RWPE1 (cell line): ENCODE results near the gene KCNH1.

ENCODE experiments used
- CTCF ChIA-PET: fragments of 350-600 bp; sonication (Branson Sonifier 250); formaldehyde crosslinking; extraction: SDS; loops from one replicate; lab custom pipeline; 2021; lab: Yijun Ruan, JAX
- POLR2A ChIA-PET: fragments of 400-600 bp; formaldehyde crosslinking; extraction: SDS; loops from one replicate; lab custom pipeline; 2020; ENCODE audit warnings: antibody characterized with exemption; ENCODE audit not compliant: low non-redundant PET; lab: Yijun Ruan, JAX
- DNase-seq: peaks from one replicate; pipeline ENCODE4 v3.0.0; 2012; ENCODE audit warnings: low spot score
- H3K27ac ChIP-seq: fragments of 450-650 bp; 2 replicates; pipeline ENCODE4 v1.5.1; 2017
- TF ChIP-seq, protein P1 (sequence below): fragments of 450-650 bp; conservative IDR thresholded peaks from 2 replicates; pipeline ENCODE4 v1.5.1; 2017; ENCODE audit warnings: low read depth, mild to moderate bottlenecking

The KCNH1 gene

DNA sequence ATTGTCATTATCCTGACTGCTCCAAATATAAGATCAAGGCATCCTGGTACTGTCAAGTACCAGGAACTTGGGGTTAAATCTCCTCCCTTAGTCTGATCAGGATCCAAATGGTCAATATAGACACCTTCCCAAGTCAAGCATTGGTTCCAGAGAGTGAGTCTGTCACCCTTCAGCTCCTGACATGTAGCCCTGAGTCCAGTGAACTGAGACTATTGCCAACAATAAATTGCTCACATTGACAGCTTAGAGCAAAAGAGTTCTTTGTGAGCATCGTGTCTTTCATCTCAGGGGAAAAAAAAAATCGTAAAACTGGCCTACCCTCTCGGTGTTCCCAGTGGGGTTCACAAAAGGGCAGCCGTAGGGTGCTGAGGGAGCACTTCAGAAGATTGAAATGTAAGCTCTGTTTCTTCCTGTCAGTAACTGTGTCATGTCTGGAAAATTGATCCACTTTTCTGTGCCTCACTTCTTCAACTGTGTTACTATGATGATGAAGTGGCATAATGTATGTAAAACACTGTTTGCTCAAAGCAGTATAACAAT lies 228.5 kb downstream of the KCNH1 start:
- H3K27ac ChIP-seq: no peak overlapping the region
- no peak for DNase-seq
- POLR2A ChIA-PET: no interaction called here
- TF ChIP-seq, protein P1, sequence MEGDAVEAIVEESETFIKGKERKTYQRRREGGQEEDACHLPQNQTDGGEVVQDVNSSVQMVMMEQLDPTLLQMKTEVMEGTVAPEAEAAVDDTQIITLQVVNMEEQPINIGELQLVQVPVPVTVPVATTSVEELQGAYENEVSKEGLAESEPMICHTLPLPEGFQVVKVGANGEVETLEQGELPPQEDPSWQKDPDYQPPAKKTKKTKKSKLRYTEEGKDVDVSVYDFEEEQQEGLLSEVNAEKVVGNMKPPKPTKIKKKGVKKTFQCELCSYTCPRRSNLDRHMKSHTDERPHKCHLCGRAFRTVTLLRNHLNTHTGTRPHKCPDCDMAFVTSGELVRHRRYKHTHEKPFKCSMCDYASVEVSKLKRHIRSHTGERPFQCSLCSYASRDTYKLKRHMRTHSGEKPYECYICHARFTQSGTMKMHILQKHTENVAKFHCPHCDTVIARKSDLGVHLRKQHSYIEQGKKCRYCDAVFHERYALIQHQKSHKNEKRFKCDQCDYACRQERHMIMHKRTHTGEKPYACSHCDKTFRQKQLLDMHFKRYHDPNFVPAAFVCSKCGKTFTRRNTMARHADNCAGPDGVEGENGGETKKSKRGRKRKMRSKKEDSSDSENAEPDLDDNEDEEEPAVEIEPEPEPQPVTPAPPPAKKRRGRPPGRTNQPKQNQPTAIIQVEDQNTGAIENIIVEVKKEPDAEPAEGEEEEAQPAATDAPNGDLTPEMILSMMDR: no peak
- CTCF ChIA-PET: no interaction called here

DNA sequence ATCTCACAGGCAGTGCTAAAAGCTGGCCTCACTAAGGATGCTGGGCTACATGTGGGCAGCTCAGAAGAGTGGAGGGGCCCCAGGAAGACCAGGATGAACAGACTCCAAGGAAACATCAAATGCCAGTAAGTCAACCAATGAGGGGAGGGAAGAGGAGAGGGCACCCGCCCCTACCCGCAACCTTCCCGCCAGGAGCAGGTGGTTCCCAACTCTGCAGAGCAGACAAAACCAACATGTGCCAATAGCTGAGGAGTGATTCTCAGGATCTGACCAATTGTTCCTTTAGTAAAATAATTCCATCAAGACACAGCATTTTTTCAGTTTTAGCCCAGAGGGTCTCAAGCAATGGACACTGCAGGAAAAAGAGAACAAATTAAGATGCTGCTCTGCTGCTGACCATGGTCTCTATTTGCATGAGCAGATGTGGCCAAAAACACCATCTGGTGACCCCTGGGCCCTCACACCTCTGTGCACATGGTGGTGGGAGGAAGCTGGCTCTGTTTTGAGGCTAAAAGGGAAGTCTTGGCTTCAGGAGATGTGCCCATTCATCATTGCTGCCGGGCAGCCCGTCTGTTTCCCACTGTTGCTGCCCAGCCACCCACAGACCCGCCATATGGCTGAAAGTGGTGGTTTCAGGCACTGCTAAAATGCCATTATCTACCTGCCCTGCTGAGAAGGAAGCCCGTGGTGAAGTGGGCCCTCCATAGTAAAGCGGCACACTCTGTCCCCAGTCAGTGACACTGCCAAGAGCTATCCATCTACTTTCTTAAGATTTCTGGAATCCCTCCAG lies 231.8 kb downstream of the KCNH1 start:
- TF ChIP-seq, protein P1: no peak
- CTCF ChIA-PET: no interaction called here
- no peak for DNase-seq
- H3K27ac ChIP-seq: no peak overlapping the region
- POLR2A ChIA-PET: no interaction called here

DNA sequence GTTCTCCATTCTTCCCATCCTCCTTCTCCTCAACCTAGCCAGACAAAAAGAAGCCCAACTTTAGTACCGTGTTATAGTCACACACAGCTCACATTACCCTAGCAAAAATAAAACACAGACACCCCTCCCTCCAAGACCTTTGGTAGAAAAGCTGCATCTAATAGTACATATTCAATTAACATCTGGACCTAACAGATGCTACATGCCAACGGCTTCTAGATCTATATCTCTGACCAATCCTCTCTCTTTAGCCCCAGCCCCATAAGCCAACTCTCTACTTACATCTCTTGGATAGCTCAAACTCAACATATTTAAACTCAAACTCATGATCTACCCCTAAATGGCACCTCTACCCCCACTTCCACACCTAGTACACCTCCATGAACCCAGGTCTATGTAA lies 233.1 kb downstream of the KCNH1 start:
- TF ChIP-seq, protein P1: no peak
- CTCF ChIA-PET: interaction anchor here (0.5 kb wide), 2 partner anchors 9 to 140 kb away, joined by 3 to 4 read pairs; no protein-coding TSS in a partner anchor
- H3K27ac ChIP-seq: no peak overlapping the region
- no peak for DNase-seq
- POLR2A ChIA-PET: no interaction called here

DNA sequence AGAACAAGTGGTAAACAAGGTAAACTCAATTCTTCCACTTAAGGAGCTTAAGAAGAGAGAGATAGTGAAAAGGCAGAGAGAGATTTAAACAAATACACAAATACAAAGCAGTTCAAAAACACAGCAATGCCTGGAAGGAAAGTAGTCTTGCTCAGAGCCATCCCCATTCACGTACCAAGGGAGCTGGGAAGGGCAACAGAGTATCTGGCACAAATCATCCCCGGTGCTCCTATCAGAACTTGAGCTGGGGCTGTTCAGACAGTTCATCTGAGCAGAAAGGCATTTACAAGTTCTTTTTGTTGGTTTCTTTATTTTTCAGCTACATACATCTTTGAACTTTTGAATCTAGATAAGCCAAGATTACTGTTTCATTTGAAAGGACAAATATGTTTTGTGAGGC lies 233.9 kb downstream of the KCNH1 start:
- ChIA-PET POLR2A (no interaction called here), CTCF (interaction anchor here (0.5 kb wide), 1 partner anchor 8 kb away, joined by 4 read pairs; no protein-coding TSS in a partner anchor)
- no peak overlapping the region for H3K27ac ChIP-seq
- DNase-seq: no peak
- TF ChIP-seq, protein P1: no peak

DNA sequence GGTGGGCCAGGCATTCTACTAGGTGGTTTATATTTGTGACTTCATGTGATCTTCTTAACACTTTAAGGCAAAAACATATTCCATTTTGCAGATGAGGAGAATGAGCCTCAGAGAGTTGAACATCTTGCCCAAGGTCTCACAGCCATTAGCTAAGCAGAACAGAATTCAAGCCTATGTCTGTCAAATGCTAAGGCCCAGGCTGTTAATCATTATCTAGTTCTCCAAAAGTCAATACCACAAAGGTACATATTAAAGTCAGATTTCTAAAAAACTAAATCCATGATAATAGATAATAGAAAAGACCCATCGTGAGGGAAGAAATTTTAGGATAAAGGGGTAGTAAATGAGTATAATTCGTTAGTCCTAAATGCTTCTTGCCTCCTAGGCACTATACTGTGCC lies 234.3 kb downstream of the KCNH1 start:
- no peak for DNase-seq
- H3K27ac ChIP-seq: no peak overlapping the region
- ChIA-PET CTCF (no interaction called here), POLR2A (no interaction called here)
- TF ChIP-seq, protein P1: no peak

DNA sequence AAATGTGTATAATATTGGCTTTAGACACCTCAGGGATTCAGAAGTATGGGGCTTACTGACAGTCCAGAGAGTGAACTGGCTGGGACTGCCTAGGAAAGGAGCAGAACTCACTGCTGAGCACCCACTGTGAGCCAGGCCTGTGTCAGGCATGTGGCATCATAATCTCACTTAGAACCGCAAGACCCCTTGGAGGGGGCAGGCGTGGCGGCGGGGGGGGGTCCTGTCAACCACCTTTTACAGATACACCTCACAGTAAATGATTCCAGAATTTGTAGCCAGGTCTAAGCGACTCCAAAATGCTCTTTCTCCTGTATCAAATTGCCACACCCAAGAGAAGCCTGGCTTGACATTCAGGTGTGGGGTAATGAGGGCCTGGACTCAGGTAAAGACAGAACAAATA lies 235.5 kb downstream of the KCNH1 start:
- DNase-seq: no peak
- TF ChIP-seq, protein P1: no peak
- POLR2A ChIA-PET: no interaction called here
- H3K27ac ChIP-seq: no peak overlapping the region
- CTCF ChIA-PET: no interaction called here
